Mesendoderm (in vitro differentiated cells): ENCODE results near the gene LRRN2.
"Not testable (repeated sequence)": the region's sequence is repeated elsewhere in the genome, so short reads cannot be mapped to it uniquely, and the experiment has no call there.

Experiments used
- DNase-seq: peaks from one replicate; pipeline ENCODE4 v3.0.0; 2013
- H2AK5ac ChIP-seq: 2 replicates; pipeline ENCODE4 v1.6.1; 2013; ENCODE audit warnings: low read length, inconsistent platforms
- H2BK120ac ChIP-seq: 2 replicates; pipeline ENCODE4 v1.6.1; 2013; ENCODE audit warnings: low read depth, mild to moderate bottlenecking, low read length, moderate library complexity, mixed read lengths
- H2BK15ac ChIP-seq: replicated peaks from 2 replicates; pipeline ENCODE4 v1.6.1; 2013; ENCODE audit warnings: low read depth, mild to moderate bottlenecking, moderate library complexity
- H2BK5ac ChIP-seq: 2 replicates; pipeline ENCODE4 v1.6.1; 2013; ENCODE audit warnings: low read length, inconsistent platforms
- H3K18ac ChIP-seq: 2 replicates; pipeline ENCODE4 v1.6.1; 2013; ENCODE audit warnings: mild to moderate bottlenecking, low read length, mixed read lengths
- H3K23ac ChIP-seq: one replicate; pipeline ENCODE4 v1.6.1; 2013; ENCODE audit warnings: low read length
- H3K27ac ChIP-seq: 2 replicates; pipeline ENCODE4 v1.5.1; 2013; ENCODE audit warnings: low read depth, mild to moderate bottlenecking, inconsistent platforms, low read length, moderate library complexity
- H3K27me3 ChIP-seq: 2 replicates; pipeline ENCODE4 v1.6.1; 2013; ENCODE audit warnings: low read length, control low read depth, mild to moderate bottlenecking, inconsistent platforms; ENCODE audit not compliant: insufficient read depth, poor library complexity
- H3K36me3 ChIP-seq: 2 replicates; pipeline ENCODE4 v1.6.1; 2013; ENCODE audit warnings: low read length, inconsistent platforms; ENCODE audit not compliant: control insufficient read depth, insufficient read depth
- H3K4ac ChIP-seq: one replicate; pipeline ENCODE4 v1.6.1; 2013; ENCODE audit warnings: low read depth, mild to moderate bottlenecking, low read length, moderate library complexity
- H3K4me1 ChIP-seq: 2 replicates; pipeline ENCODE4 v1.6.1; 2013; ENCODE audit warnings: low read depth, low read length, inconsistent platforms; ENCODE audit not compliant: control insufficient read depth
- H3K4me2 ChIP-seq: 2 replicates; pipeline ENCODE4 v1.6.1; 2013; ENCODE audit warnings: low read length
- H3K4me3 ChIP-seq: 2 replicates; pipeline ENCODE4 v1.5.1; 2013; ENCODE audit warnings: mild to moderate bottlenecking, low read length
- H3K56ac ChIP-seq: one replicate; pipeline ENCODE4 v1.6.1; 2013; ENCODE audit warnings: low read length
- H3K79me1 ChIP-seq: 2 replicates; pipeline ENCODE4 v1.6.1; 2013; ENCODE audit warnings: low read length, inconsistent platforms
- H3K79me2 ChIP-seq: 2 replicates; pipeline ENCODE4 v1.6.1; 2013; ENCODE audit warnings: mild to moderate bottlenecking, low read length; ENCODE audit not compliant: control insufficient read depth, insufficient read depth
- H3K9ac ChIP-seq: 2 replicates; pipeline ENCODE4 v1.6.1; 2013; ENCODE audit warnings: low read length, inconsistent platforms
- H4K5ac ChIP-seq: one replicate; pipeline ENCODE4 v1.6.1; 2013; ENCODE audit warnings: low read length
- H4K8ac ChIP-seq: one replicate; pipeline ENCODE4 v1.6.1; 2013; ENCODE audit warnings: low read depth, mild to moderate bottlenecking, control low read depth, low read length, moderate library complexity
- WGBS: extraction: QIAGEN DNeasy Blood & Tissue Kit; methylation state at CpG from one replicate; pipeline ENCODE4 v1.1.7; 2013; ENCODE audit warnings: low lambda C conversion rate, missing lambda C conversion rate; ENCODE audit not compliant: insufficient coverage; ENCODE audit errors: extremely low coverage; 5-methylcytosine and 5-hydroxymethylcytosine counted together

LRRN2 gene

GRCh38 chr1:204692325-204692840 lies 6.8 kb upstream of the LRRN2 start:
- Histone ChIP-seq H3K23ac (no peak overlapping the region), H2AK5ac (no peak overlapping the region), H3K36me3 (no peaks in the 10 kb centered on the region), H2BK5ac (peak overlapping the region; percentile 58), H2BK15ac (no peak overlapping the region), H4K5ac (no peak overlapping the region), H3K4me3 (no peak overlapping the region), H3K4me1 (peaks cover 9% of the 10 kb centered on the region), H3K9ac (peak overlapping the region; percentile 31), H3K79me2 (no peaks in the 10 kb centered on the region), H3K79me1 (no peaks in the 10 kb centered on the region), H2BK120ac (no peak overlapping the region), H3K4ac (no peak overlapping the region), H3K18ac (no peak overlapping the region), H3K4me2 (peak overlapping the region; percentile 7), H4K8ac (no peak overlapping the region), H3K27ac (no peak overlapping the region), H3K27me3 (no peaks in the 10 kb centered on the region), H3K56ac (peak overlapping the region; percentile 76)
- peak; percentile 48 for DNase-seq
- no CpG with 5 or more reads among the region's 1 CpG for WGBS

- not testable (repeated sequence) for H3K4ac ChIP-seq, H3K36me3 ChIP-seq, H2BK5ac ChIP-seq, H3K27ac ChIP-seq, H3K4me1 ChIP-seq, H2BK15ac ChIP-seq, H4K8ac ChIP-seq, H3K23ac ChIP-seq, H3K4me2 ChIP-seq, H2AK5ac ChIP-seq, H3K18ac ChIP-seq, H3K56ac ChIP-seq, H4K5ac ChIP-seq, H3K9ac ChIP-seq, DNase-seq, H3K79me2 ChIP-seq, H3K4me3 ChIP-seq, H3K79me1 ChIP-seq, H2BK120ac ChIP-seq, H3K27me3 ChIP-seq
- WGBS = no CpG with 5 or more reads among the region's 6 CpGs
Observed at GRCh38 chr1:204691328-204691730, 5.8 kb upstream of the LRRN2 start.

GRCh38 chr1:204688776-204689175 lies 3.2 kb upstream of the LRRN2 start:
- Histone ChIP-seq H4K5ac (no peak overlapping the region), H2BK15ac (no peak overlapping the region), H3K23ac (no peak overlapping the region), H3K18ac (no peak overlapping the region), H3K9ac (no peak overlapping the region), H3K27me3 (no peaks in the 10 kb centered on the region), H3K56ac (no peak overlapping the region), H2BK5ac (no peak overlapping the region), H3K79me2 (peaks cover 17% of the 10 kb centered on the region), H4K8ac (no peak overlapping the region), H2AK5ac (no peak overlapping the region), H2BK120ac (no peak overlapping the region), H3K4me2 (no peak overlapping the region), H3K4me1 (peaks cover 14% of the 10 kb centered on the region), H3K4me3 (no peak overlapping the region), H3K79me1 (peaks cover 2% of the 10 kb centered on the region), H3K27ac (no peak overlapping the region), H3K36me3 (no peaks in the 10 kb centered on the region), H3K4ac (no peak overlapping the region)
- WGBS = no CpG with 5 or more reads among the region's 2 CpGs
- no peak for DNase-seq

- no peak overlapping the region for H3K27ac ChIP-seq
- H3K18ac ChIP-seq = no peak overlapping the region
- no peak overlapping the region for H3K9ac ChIP-seq
- WGBS = no CpG with 5 or more reads among the region's 2 CpGs
- no peak overlapping the region for H2BK5ac ChIP-seq
- H3K56ac ChIP-seq = no peak overlapping the region
- H3K79me1 ChIP-seq = peaks cover 5% of the 10 kb centered on the region
- H3K4ac ChIP-seq = no peak overlapping the region
- no peak overlapping the region for H3K4me3 ChIP-seq
- H2BK15ac ChIP-seq = no peak overlapping the region
- H4K5ac ChIP-seq = no peak overlapping the region
- H4K8ac ChIP-seq = no peak overlapping the region
- peaks cover 24% of the 10 kb centered on the region for H3K79me2 ChIP-seq
- H2AK5ac ChIP-seq = no peak overlapping the region
- H3K4me1 ChIP-seq = peaks cover 15% of the 10 kb centered on the region
- no peak overlapping the region for H3K23ac ChIP-seq
- H3K27me3 ChIP-seq = no peaks in the 10 kb centered on the region
- H2BK120ac ChIP-seq = no peak overlapping the region
- no peak overlapping the region for H3K4me2 ChIP-seq
- no peaks in the 10 kb centered on the region for H3K36me3 ChIP-seq
- DNase-seq = no peak
Observed at GRCh38 chr1:204688007-204688406, 2.5 kb upstream of the LRRN2 start.

DNA sequence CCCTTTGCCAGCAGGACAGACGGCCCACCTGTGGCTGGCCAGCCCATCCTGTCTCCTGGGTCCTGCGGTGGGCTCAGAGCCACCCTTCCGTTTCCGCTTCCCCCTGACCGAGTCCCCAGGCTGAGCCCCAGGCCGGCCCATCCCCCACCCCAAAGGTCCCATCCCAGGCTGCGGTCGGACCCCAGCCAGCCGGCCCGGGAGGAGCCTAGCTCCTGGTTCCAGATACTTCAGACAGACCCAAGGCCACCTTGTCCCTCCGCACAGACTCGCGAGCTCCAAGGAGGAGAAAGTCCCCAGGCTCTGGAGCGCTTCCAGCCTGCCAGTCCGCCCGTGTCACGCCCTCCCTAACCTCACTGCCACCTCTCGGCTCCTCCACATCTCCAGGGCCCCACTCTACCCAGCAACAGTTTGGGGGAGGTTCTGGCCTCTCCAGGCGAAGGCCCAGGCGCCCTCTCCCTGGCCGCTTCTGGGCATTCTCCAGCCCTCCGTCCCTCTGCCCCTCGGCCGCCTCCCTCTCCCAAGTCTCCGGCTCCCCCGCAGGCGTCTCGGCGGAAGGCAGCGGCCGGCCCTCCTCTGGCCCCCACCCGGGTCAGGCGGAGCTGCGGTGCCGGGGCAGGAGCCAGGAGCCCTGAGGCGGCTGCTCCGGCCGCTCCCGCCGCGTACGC lies 835 bp downstream of the LRRN2 start:
- peak overlapping the region; percentile 25 for H3K27ac ChIP-seq
- H2BK120ac ChIP-seq = no peak overlapping the region
- peak overlapping the region; percentile 85 for H3K9ac ChIP-seq
- H3K56ac ChIP-seq = peak overlapping the region; percentile 91
- H2BK5ac ChIP-seq = peak overlapping the region; percentile 17
- H4K5ac ChIP-seq = no peak overlapping the region
- H3K4ac ChIP-seq = peak overlapping the region; percentile 63
- H2BK15ac ChIP-seq = no peak overlapping the region
- peak overlapping the region; percentile 57 for H3K4me3 ChIP-seq
- peak overlapping the region; percentile 78 for H3K18ac ChIP-seq
- no peaks in the 10 kb centered on the region for H3K27me3 ChIP-seq
- no peak overlapping the region for H4K8ac ChIP-seq
- H3K79me1 ChIP-seq = peaks cover 17% of the 10 kb centered on the region
- H3K23ac ChIP-seq = no peak overlapping the region
- peak; percentile 65 for DNase-seq
- H3K79me2 ChIP-seq = peaks cover 42% of the 10 kb centered on the region
- H2AK5ac ChIP-seq = no peak overlapping the region
- H3K36me3 ChIP-seq = no peaks in the 10 kb centered on the region
- WGBS = no CpG with 5 or more reads among the region's 42 CpGs
- peaks cover 19% of the 10 kb centered on the region for H3K4me1 ChIP-seq
- H3K4me2 ChIP-seq = peak overlapping the region; percentile 76

DNA sequence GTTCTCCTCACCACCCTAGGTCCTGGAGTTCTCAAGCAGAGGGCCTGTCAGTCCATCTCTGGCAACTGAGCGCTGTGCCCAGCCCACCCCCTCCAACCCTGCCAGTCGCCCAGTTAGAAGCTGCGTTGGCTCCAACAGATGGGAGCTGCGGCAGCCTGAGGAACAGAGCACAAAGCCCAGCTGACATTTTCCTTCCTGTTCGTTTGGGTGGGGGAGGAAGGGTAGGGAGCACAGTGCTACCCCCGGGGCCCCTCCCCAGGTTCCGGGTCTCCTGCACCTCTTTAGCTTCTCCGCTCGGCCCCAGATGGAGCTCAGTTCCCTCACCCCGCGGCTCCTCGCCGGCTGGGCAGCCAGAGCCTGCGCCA lies 1.4 kb downstream of the LRRN2 start:
- no CpG with 5 or more reads among the region's 14 CpGs for WGBS
- Histone ChIP-seq H3K27ac (no peak overlapping the region), H3K27me3 (no peaks in the 10 kb centered on the region), H4K5ac (no peak overlapping the region), H4K8ac (no peak overlapping the region), H3K9ac (peak overlapping the region; percentile 85), H3K56ac (peak overlapping the region; percentile 91), H3K4me2 (peak overlapping the region; percentile 76), H3K4me3 (peak overlapping the region; percentile 57), H3K4me1 (peaks cover 20% of the 10 kb centered on the region), H2BK120ac (no peak overlapping the region), H2AK5ac (no peak overlapping the region), H3K79me2 (peaks cover 43% of the 10 kb centered on the region), H3K23ac (no peak overlapping the region), H3K79me1 (peaks cover 17% of the 10 kb centered on the region), H3K36me3 (no peaks in the 10 kb centered on the region), H3K18ac (peak overlapping the region; percentile 78), H3K4ac (peak overlapping the region; percentile 63), H2BK5ac (no peak overlapping the region), H2BK15ac (no peak overlapping the region)
- peak; percentile 16 for DNase-seq
